H9 (cell line): ENCODE data around the gene ADGRG4. TPM values are rescaled to one million over a fixed set of nuclear protein-coding genes. Genes with fewer than 3 reads are reported as not detected.

ENCODE experiments used
- DNase-seq: peaks from one replicate; pipeline ENCODE4 v3.0.0-alpha.2; 2017
- H2AFZ ChIP-seq: one replicate; pipeline ENCODE4 v1.6.1; 2013; ENCODE audit warnings: mild to moderate bottlenecking, low read length, control low read depth, moderate library complexity
- H2AK5ac ChIP-seq: 2 replicates; pipeline ENCODE4 v1.6.1; 2013; ENCODE audit warnings: low read length, control low read depth, mixed read lengths; ENCODE audit not compliant: insufficient read length
- H2BK120ac ChIP-seq: one replicate; pipeline ENCODE4 v1.6.1; 2013; ENCODE audit warnings: low read depth, mild to moderate bottlenecking, low read length, control low read depth, inconsistent platforms; ENCODE audit not compliant: poor library complexity, severe bottlenecking
- H2BK12ac ChIP-seq: 2 replicates; pipeline ENCODE4 v1.6.1; 2013; ENCODE audit warnings: low read length, control low read depth, mixed read lengths, low read depth; ENCODE audit not compliant: insufficient read length
- H2BK15ac ChIP-seq: 2 replicates; pipeline ENCODE4 v1.6.1; 2013; ENCODE audit warnings: low read depth, low read length, control low read depth
- H2BK20ac ChIP-seq: one replicate; pipeline ENCODE4 v1.6.1; 2013; ENCODE audit warnings: low read depth, mild to moderate bottlenecking, low read length, control low read depth, inconsistent platforms; ENCODE audit not compliant: poor library complexity, severe bottlenecking
- H2BK5ac ChIP-seq: 2 replicates; pipeline ENCODE4 v1.6.1; 2013; ENCODE audit warnings: low read length, control low read depth, mixed read lengths; ENCODE audit not compliant: insufficient read length
- H3K14ac ChIP-seq: 2 replicates; pipeline ENCODE4 v1.6.1; 2013; ENCODE audit warnings: low read length, control low read depth; ENCODE audit not compliant: insufficient read depth
- H3K18ac ChIP-seq: 2 replicates; pipeline ENCODE4 v1.6.1; 2013; ENCODE audit warnings: low read depth, mild to moderate bottlenecking, mixed read lengths, low read length, control low read depth; ENCODE audit not compliant: insufficient read length
- H3K23ac ChIP-seq: 2 replicates; pipeline ENCODE4 v1.6.1; 2013; ENCODE audit warnings: low read length, control low read depth, mixed read lengths, low read depth; ENCODE audit not compliant: insufficient read length
- H3K23me2 ChIP-seq: 2 replicates; pipeline ENCODE4 v1.6.1; 2013; ENCODE audit warnings: low read depth, mild to moderate bottlenecking, mixed read lengths, low read length, control low read depth; ENCODE audit not compliant: insufficient read length, poor library complexity, severe bottlenecking
- H3K27ac ChIP-seq: 2 replicates; pipeline ENCODE4 v1.5.1; 2013; ENCODE audit warnings: low read length, control low read depth, mixed read lengths, low read depth; ENCODE audit not compliant: insufficient read length
- H3K27me3 ChIP-seq: 2 replicates; pipeline ENCODE4 v1.6.1; 2013; ENCODE audit warnings: low read length, control low read depth, inconsistent platforms; ENCODE audit not compliant: insufficient read depth
- H3K4ac ChIP-seq: 2 replicates; pipeline ENCODE4 v1.6.1; 2013; ENCODE audit warnings: low read depth, mild to moderate bottlenecking, control low read depth, inconsistent platforms, low read length, moderate library complexity
- H3K4me1 ChIP-seq: 2 replicates; pipeline ENCODE4 v1.6.1; 2013; ENCODE audit warnings: low read length, control low read depth, inconsistent platforms; ENCODE audit not compliant: insufficient read depth
- H3K4me2 ChIP-seq: 2 replicates; pipeline ENCODE4 v1.6.1; 2013; ENCODE audit warnings: low read length, control low read depth, mixed read lengths; ENCODE audit not compliant: insufficient read length, insufficient read depth
- H3K56ac ChIP-seq: 2 replicates; pipeline ENCODE4 v1.6.1; 2013; ENCODE audit warnings: low read depth, mild to moderate bottlenecking, mixed read lengths, low read length, control low read depth; ENCODE audit not compliant: insufficient read length
- H3K79me1 ChIP-seq: 2 replicates; pipeline ENCODE4 v1.6.1; 2013; ENCODE audit warnings: low read depth, mild to moderate bottlenecking, moderate library complexity, low read length, control low read depth, inconsistent platforms; ENCODE audit not compliant: insufficient read depth, poor library complexity, severe bottlenecking
- H3K79me2 ChIP-seq: 2 replicates; pipeline ENCODE4 v1.6.1; 2013; ENCODE audit warnings: low read length, control low read depth, inconsistent platforms; ENCODE audit not compliant: insufficient read depth
- H3K9ac ChIP-seq: 2 replicates; pipeline ENCODE4 v1.6.1; 2013; ENCODE audit warnings: low read length, control low read depth, mixed read lengths; ENCODE audit not compliant: insufficient read length; ENCODE audit errors: extremely low read depth
- H3K9me3 ChIP-seq: one replicate; pipeline ENCODE4 v1.6.1; 2013; ENCODE audit warnings: low read depth, low read length, inconsistent platforms; ENCODE audit not compliant: control insufficient read depth
- H3T11ph ChIP-seq: one replicate; pipeline ENCODE4 v1.6.1; 2013; ENCODE audit warnings: mild to moderate bottlenecking, low read length, control low read depth, inconsistent platforms
- H4K20me1 ChIP-seq: one replicate; pipeline ENCODE4 v1.6.1; 2013; ENCODE audit not compliant: control insufficient read depth, insufficient read length, insufficient read depth
- H4K5ac ChIP-seq: 2 replicates; pipeline ENCODE4 v1.6.1; 2013; ENCODE audit warnings: low read depth, mild to moderate bottlenecking, mixed read lengths, low read length, control low read depth; ENCODE audit not compliant: insufficient read length
- H4K8ac ChIP-seq: replicated peaks from 2 replicates; pipeline ENCODE4 v1.6.1; 2013; ENCODE audit warnings: low read length, control low read depth, mixed read lengths, low read depth; ENCODE audit not compliant: insufficient read length
- H4K91ac ChIP-seq: 2 replicates; pipeline ENCODE4 v1.6.1; 2013; ENCODE audit warnings: low read depth, mild to moderate bottlenecking, moderate library complexity, mixed read lengths, low read length, control low read depth; ENCODE audit not compliant: insufficient read length
- H3K27ac Mint-ChIP-seq, 3 experiments: 2 replicates in 2 of 3; 3 replicates in 1 of 3; pipeline ENCODE4 v1.8.0; 2020 to 2021; ENCODE audit warnings: mixed read lengths in 3 of 3, mild to moderate bottlenecking in 1 of 3, moderate library complexity in 1 of 3
- H3K27me3 Mint-ChIP-seq: 2 replicates; pipeline ENCODE4 v1.8.0; 2021; ENCODE audit warnings: low read depth, mild to moderate bottlenecking, moderate library complexity, mixed read lengths
- H3K36me3 Mint-ChIP-seq, 3 experiments: 2 replicates in 2 of 3; 3 replicates in 1 of 3; pipeline ENCODE4 v1.8.0; 2020 to 2021; ENCODE audit warnings: low read depth in 3 of 3, mixed read lengths in 3 of 3; ENCODE audit not compliant: insufficient read depth in 1 of 3
- H3K4me1 Mint-ChIP-seq, 2 experiments: 2 replicates each; pipeline ENCODE4 v1.8.0; 2020; ENCODE audit warnings: mixed read lengths in 2 of 2
- H3K4me3 Mint-ChIP-seq, 2 experiments: 2 replicates in 1 of 2; 3 replicates in 1 of 2; pipeline ENCODE4 v1.8.0; 2020 to 2021; ENCODE audit warnings: mild to moderate bottlenecking in 2 of 2, mixed read lengths in 2 of 2, moderate library complexity in 1 of 2
- H3K9me3 Mint-ChIP-seq, 2 experiments: 2 replicates in 1 of 2; 3 replicates in 1 of 2; pipeline ENCODE4 v1.8.0; 2020; ENCODE audit warnings: mild to moderate bottlenecking in 2 of 2, mixed read lengths in 2 of 2, moderate library complexity in 1 of 2
- CTCF ChIP-seq: fragments of 200-600 bp; sonication (generic); conservative IDR thresholded peaks from 3 replicates; pipeline ENCODE4 v1.8.0; 2021; ENCODE audit warnings: antibody characterized with exemption, mild to moderate bottlenecking
- WGBS: extraction: QIAGEN DNeasy Blood & Tissue Kit; methylation state at CpG from one replicate; pipeline ENCODE4 v1.1.7; 2013; ENCODE audit warnings: missing lambda C conversion rate, low lambda C conversion rate, mixed read lengths; ENCODE audit not compliant: insufficient read length; ENCODE audit errors: extremely low coverage; 5-methylcytosine and 5-hydroxymethylcytosine counted together
- total RNA-seq: library from RNA; stranded (reverse); gene quantifications from 2 replicates; pipeline ENCODE4 v1.2.1, GENCODE V29; 2021

Gene ADGRG4
- total RNA-seq, 1 experiment from 2014 or later: not detected

GRCh38 chrX:136306182-136306581 is 5.4 kb downstream of the ADGRG4 start:
- Mint-ChIP-seq H3K4me1 (peaks cover 4 to 5% of the 10 kb centered on the region in 2 experiments; a peak in 1 of 4 replicates), H3K36me3 (peaks cover 0 to 3% (median 1%) of the 10 kb centered on the region in 3 experiments; a peak in 3 of 7 replicates), H3K27ac (no peak overlapping the region), H3K4me3 (no peak overlapping the region), H3K27me3 (peaks cover 54% of the 10 kb centered on the region), H3K9me3 (peaks cover 74 to 75% of the 10 kb centered on the region in 2 experiments)
- no peaks in the 10 kb centered on the region for H3K4me1 ChIP-seq
- H3K14ac ChIP-seq: no peak overlapping the region
- H2BK5ac ChIP-seq: no peak overlapping the region
- H3K79me1 ChIP-seq: no peaks in the 10 kb centered on the region
- H3K23me2 ChIP-seq: no peaks in the 10 kb centered on the region
- no peak overlapping the region for H3K4ac ChIP-seq
- no peak overlapping the region for H3T11ph ChIP-seq
- no peak overlapping the region for H2AK5ac ChIP-seq
- H4K20me1 ChIP-seq: no peaks in the 10 kb centered on the region
- no peak overlapping the region for H3K9ac ChIP-seq
- H3K27me3 ChIP-seq: no peaks in the 10 kb centered on the region
- WGBS: no CpG with 5 or more reads among the region's 1 CpG
- H2BK20ac ChIP-seq: no peak overlapping the region
- H2AFZ ChIP-seq: no peak overlapping the region
- H3K27ac ChIP-seq: no peak overlapping the region
- no peak overlapping the region for H3K18ac ChIP-seq
- H3K56ac ChIP-seq: no peak overlapping the region
- H3K4me2 ChIP-seq: no peak overlapping the region
- no peak overlapping the region for H3K23ac ChIP-seq
- H3K9me3 ChIP-seq: peaks cover 51% of the 10 kb centered on the region
- no peak overlapping the region for H4K5ac ChIP-seq
- H4K91ac ChIP-seq: no peak overlapping the region
- no peak for DNase-seq
- H2BK120ac ChIP-seq: no peak overlapping the region
- no peak overlapping the region for H2BK15ac ChIP-seq
- no peak overlapping the region for H4K8ac ChIP-seq
- no peaks in the 10 kb centered on the region for H3K79me2 ChIP-seq
- TF ChIP-seq CTCF: no peak
- no peak overlapping the region for H2BK12ac ChIP-seq
